ENCODE measurements around the gene TPT1.

DNA sequence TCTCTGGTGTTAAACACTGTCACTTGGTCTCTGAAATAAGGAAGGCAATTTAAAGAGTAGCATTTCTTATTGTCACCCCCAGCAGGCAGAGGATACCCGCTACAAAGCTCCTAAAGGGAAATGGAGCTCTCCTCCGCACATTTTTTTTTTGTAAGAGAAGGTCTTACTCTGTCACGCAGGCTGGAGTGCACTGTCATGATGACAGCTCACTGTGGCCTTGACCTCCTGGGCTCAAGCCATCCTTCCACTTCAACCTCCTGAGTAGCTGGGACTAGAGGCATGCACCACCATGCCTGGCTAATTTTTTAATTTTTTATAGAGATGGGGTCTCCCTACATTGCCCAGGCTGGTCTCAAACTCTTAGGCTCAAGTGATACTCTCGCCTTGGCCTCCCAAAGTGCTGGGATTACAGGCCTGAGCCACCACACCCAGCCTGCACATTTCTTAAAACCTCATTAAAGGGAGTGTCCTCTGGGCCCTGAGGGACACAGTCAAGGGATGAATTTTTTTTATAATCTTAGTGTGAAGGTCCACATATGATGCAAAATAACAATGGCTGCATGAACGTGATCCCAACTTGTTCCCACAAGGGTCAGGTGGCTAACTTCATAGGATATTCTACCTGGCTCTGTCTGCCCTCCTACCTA, 45.0 kb upstream of the TPT1 start:
- TF ChIP-seq ZNF326 (CRISPR knock-in tag; IDR thresholded peaks at IDR 0.05; ENCODE audit: borderline replicate concordance) = no peak
- TF ChIP-seq POLR2AphosphoS5 (IDR thresholded peaks at IDR 0.05; ENCODE audit: low read depth, low read length) = no peak
- TF ChIP-seq, protein P1, sequence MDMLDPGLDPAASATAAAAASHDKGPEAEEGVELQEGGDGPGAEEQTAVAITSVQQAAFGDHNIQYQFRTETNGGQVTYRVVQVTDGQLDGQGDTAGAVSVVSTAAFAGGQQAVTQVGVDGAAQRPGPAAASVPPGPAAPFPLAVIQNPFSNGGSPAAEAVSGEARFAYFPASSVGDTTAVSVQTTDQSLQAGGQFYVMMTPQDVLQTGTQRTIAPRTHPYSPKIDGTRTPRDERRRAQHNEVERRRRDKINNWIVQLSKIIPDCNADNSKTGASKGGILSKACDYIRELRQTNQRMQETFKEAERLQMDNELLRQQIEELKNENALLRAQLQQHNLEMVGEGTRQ (IDR thresholded peaks at IDR 0.05; ENCODE audit: low read depth, low read length) = no peak
- TF ChIP-seq, protein P1 (CRISPR knock-in tag; IDR thresholded peaks at IDR 0.05; ENCODE audit: borderline replicate concordance) = no peak
- TF ChIP-seq ZNF556 (CRISPR knock-in tag; IDR thresholded peaks at IDR 0.05; ENCODE audit: borderline replicate concordance) = no peak
- TF ChIP-seq ZNF3 (CRISPR knock-in tag; IDR thresholded peaks at IDR 0.05) = no peak
- TF ChIP-seq CREM (IDR thresholded peaks at IDR 0.05) = no peak
- no peak for TF ChIP-seq CREM (CRISPR knock-in tag; IDR thresholded peaks at IDR 0.05)
- TF ChIP-seq GLI4 (CRISPR knock-in tag; IDR thresholded peaks at IDR 0.05; ENCODE audit: borderline replicate concordance) = no peak
- no peak for TF ChIP-seq THRA (CRISPR knock-in tag; IDR thresholded peaks at IDR 0.05; ENCODE audit: borderline replicate concordance)
- TF ChIP-seq ZNF225 (CRISPR knock-in tag; IDR thresholded peaks at IDR 0.05) = no peak
- no peak for TF ChIP-seq CTCF (CRISPR knock-in tag; IDR thresholded peaks at IDR 0.05)
- no peak for TF ChIP-seq HDAC1 (CRISPR knock-in tag; IDR thresholded peaks at IDR 0.05)
- no peak for TF ChIP-seq FOSL1 (CRISPR knock-in tag; IDR thresholded peaks at IDR 0.05; ENCODE audit: borderline replicate concordance)
- TF ChIP-seq RELA (CRISPR knock-in tag; IDR thresholded peaks at IDR 0.05) = no peak

All from HepG2 (cell line).